Measurements from ENCODE around the gene RFX2. TPM values are rescaled to one million over a fixed set of nuclear protein-coding genes. Genes with fewer than 3 reads are reported as not detected.

RFX2 gene
- total and polyA plus RNA-seq, 4 donors: 6.5 to 26.1 (median 14.6) TPM

DNA sequence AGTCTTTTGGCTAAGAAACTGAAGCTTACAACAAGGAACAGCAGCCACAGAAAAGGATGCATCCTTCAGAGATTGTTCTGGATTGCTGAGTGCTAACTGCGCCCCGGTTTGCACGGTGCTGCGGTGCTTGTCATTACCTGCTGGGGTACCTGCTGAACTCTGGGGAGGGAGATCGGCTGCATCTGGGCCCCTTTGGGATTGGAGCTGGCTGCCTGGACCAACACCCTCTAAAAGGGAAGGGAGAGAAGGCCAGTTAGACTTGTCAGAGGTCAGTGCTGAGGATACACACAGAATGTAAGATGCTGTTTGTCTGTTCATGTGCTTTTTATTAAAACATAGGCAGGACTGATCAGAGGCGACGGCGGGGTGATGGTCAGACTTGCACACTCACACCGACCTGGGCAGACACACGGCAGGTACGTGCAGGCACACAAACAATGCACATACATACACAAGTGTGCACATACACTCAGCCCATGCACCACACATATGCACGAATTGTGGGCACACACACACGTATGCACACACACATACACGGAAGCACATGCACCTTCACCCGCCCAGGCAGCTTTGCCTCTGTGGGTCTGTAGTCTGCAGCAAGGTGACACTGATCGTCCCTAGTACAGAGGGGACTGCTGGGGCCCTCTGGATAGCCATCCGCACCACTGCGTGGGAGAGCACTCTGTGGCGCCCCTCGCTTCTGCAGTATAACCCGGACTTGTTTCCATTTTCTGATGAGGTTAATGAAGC, 66.1 kb downstream of the RFX2 start:
- ATAC-seq (ENCODE audit: low FRiP score) (no peak), DNase-seq (no peak)
- 91% methylated on average over 21 of the region's 21 CpGs for WGBS, 2 donors
- Histone ChIP-seq H3K4me1 (ENCODE audit: control insufficient read depth in 1 of 2, insufficient read depth in 2 of 2, low read length in 2 of 2) (no peaks in the 10 kb centered on the region), H3K27ac (ENCODE audit: low read depth in 1 of 2, low read length in 2 of 2) (no peak overlapping the region), H3K36me3 (ENCODE audit: control insufficient read depth in 1 of 2, insufficient read depth in 2 of 2, low read length in 1 of 2) (peaks cover 0 to 4% of the 10 kb centered on the region in 2 donors), H3K27me3 (ENCODE audit: control insufficient read depth in 1 of 2, insufficient read depth in 2 of 2, low read length in 1 of 2) (no peaks in the 10 kb centered on the region), H3K9me3 (ENCODE audit: control insufficient read depth, low read length) (no peaks in the 10 kb centered on the region), H3K4me3 (ENCODE audit: low read length in 2 of 2) (no peak overlapping the region)
- intact Hi-C loops (cut with DNase I): no loop called here

DNA sequence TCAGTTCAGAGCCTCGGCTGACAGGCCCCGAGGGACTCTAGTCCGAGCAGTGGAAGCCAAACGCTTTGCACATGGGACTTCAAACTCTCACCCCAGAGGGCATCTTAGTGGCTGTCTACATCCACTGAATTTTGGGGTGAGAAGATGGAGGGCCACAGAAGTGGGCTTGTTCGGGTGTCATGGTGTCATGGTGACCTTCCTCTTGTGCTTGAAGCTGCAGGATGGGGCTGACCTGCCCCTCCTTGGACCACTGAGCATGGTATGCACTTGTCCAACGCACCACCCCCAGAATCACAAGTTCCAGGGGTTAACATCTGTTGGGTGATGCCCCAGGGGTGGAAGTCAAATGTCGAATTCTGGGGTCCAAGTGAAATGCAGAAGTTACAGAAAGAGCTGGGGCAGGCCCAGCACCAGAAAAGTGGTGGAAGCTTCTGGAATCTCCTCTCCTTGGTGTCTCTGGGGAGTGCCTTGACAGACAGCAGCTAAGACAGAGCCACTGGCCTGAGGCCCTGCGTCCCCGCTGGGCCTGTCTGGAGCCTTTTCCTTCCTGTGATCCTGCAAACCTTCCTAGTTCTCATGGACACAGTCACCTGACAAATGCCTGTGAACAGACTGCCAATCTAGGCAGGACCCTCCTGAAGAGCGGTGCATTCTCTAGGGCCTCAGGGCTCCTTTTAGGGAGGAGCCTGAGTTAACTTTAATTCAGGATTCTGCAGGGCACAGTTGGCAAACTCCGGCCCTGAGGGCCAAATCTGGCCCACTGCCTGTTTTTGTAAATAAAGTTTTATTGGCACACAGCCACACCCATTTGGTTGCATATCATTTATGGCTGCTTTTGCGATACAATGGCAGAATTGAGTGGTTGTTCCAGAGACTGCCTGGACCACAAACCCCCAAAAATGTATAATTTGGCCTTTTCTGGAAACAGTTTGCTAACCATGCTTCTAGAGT, 67.2 kb downstream of the RFX2 start:
- 77 to 78% methylated on average over 12 of the region's 12 CpGs for WGBS, 2 donors
- Histone ChIP-seq H3K27ac (ENCODE audit: low read depth in 1 of 2, low read length in 2 of 2) (no peak overlapping the region), H3K9me3 (ENCODE audit: control insufficient read depth, low read length) (no peaks in the 10 kb centered on the region), H3K36me3 (ENCODE audit: control insufficient read depth in 1 of 2, insufficient read depth in 2 of 2, low read length in 1 of 2) (peaks cover 0 to 4% of the 10 kb centered on the region in 2 donors), H3K27me3 (ENCODE audit: control insufficient read depth in 1 of 2, insufficient read depth in 2 of 2, low read length in 1 of 2) (no peaks in the 10 kb centered on the region), H3K4me3 (ENCODE audit: low read length in 2 of 2) (no peak overlapping the region), H3K4me1 (ENCODE audit: control insufficient read depth in 1 of 2, insufficient read depth in 2 of 2, low read length in 2 of 2) (no peaks in the 10 kb centered on the region)
- DNase-seq: no peak
- intact Hi-C loops (cut with DNase I): no loop called here
- ATAC-seq (ENCODE audit: low FRiP score): no peak

DNA sequence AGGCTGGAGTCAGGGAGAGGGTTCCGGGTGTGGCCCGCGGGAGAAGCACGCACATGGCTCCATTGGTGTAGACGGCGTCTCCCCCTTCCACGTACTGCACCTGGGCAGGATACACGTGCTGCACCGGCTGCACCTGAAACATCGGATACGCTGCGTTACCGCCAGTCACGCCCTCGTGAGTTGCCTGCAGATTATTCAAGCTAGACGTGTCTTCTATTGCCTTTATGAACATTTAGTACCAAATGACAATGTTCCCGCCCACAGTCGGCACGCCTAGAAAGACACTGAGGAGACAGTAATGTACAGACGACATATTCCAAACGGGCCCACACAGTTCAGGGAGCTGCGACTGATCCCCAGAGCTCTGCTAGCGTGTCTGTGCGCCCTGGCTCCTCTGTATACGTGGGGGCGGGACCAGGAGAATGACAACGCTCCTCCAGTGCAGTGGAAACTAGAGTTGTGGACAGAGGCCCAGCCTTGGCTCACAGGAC, 68.3 kb downstream of the RFX2 start:
- intact Hi-C loops (cut with DNase I): no loop called here
- Histone ChIP-seq H3K4me3 (ENCODE audit: low read length in 2 of 2) (no peak overlapping the region), H3K4me1 (ENCODE audit: control insufficient read depth in 1 of 2, insufficient read depth in 2 of 2, low read length in 2 of 2) (no peaks in the 10 kb centered on the region), H3K9me3 (ENCODE audit: control insufficient read depth, low read length) (no peaks in the 10 kb centered on the region), H3K27ac (ENCODE audit: low read depth in 1 of 2, low read length in 2 of 2) (no peak overlapping the region), H3K27me3 (ENCODE audit: control insufficient read depth in 1 of 2, insufficient read depth in 2 of 2, low read length in 1 of 2) (no peaks in the 10 kb centered on the region), H3K36me3 (ENCODE audit: control insufficient read depth in 1 of 2, insufficient read depth in 2 of 2, low read length in 1 of 2) (peaks cover 0 to 4% of the 10 kb centered on the region in 2 donors)
- ATAC-seq (ENCODE audit: low FRiP score) (no peak), DNase-seq (peak in 1 of 2 donors; percentile 39)
- WGBS, 2 donors: 91 to 93% methylated on average over 27 of the region's 27 CpGs

DNA sequence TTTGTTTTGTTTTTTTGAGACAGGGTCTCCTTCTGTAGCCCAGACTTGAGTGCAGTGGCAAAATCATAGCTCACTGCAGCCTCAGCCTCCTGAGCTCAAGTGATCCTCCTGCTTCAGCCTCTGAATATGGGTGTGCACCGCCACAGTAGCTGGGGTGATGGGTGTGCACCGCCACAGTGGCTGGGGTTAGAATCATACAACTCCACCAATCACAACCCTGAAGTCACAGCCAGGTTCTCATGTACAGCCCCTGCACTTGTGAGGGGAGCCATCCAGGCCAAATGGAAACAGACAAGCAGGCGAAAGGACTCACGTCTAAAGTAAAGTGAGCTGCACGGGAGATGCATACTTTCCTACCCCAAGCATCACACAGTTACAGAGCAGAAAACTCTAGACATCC, 69.2 kb downstream of the RFX2 start:
- Histone ChIP-seq H3K27ac (ENCODE audit: low read depth in 1 of 2, low read length in 2 of 2) (no peak overlapping the region), H3K4me1 (ENCODE audit: control insufficient read depth in 1 of 2, insufficient read depth in 2 of 2, low read length in 2 of 2) (no peaks in the 10 kb centered on the region), H3K4me3 (ENCODE audit: low read length in 2 of 2) (no peak overlapping the region), H3K27me3 (ENCODE audit: control insufficient read depth in 1 of 2, insufficient read depth in 2 of 2, low read length in 1 of 2) (no peaks in the 10 kb centered on the region), H3K36me3 (ENCODE audit: control insufficient read depth in 1 of 2, insufficient read depth in 2 of 2, low read length in 1 of 2) (peaks cover 0 to 4% of the 10 kb centered on the region in 2 donors), H3K9me3 (ENCODE audit: control insufficient read depth, low read length) (no peaks in the 10 kb centered on the region)
- ATAC-seq (ENCODE audit: low FRiP score) (no peak), DNase-seq (no peak)
- intact Hi-C loops (cut with DNase I): no loop called here
- WGBS, 2 donors: 86 to 91% methylated on average over 5 of the region's 5 CpGs

DNA sequence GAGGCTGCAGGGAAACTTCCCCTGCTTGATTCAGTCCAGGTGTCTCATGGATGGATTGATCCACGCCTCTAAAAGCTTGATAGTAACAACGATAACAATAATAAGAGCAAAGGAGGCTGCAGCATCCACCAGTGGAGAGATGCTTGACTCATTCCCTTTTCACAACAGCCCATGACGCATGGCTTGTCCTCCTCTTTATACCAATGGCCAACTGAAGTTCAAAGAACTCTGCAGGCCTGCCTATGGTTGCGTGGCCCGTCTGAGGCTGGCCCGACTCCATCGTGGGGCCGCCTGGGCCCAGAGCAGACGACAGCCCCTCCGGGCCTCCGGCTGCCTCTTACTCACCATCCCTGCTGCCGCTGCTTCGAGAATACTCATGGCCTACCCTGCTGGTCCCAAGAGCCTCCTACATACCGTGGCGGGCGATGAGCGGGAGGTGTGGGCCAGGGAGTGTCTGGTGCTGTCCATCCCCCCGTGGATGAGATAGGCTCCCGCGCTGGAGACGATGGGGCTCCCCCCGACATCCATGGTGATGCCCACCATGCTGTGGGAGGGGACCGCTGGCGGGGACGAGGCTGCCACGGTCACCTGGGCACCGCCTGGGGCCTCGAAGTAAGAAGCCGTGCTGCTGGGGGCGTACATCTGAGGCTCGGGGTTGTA, 70.6 kb downstream of the RFX2 start:
- Histone ChIP-seq H3K9me3 (ENCODE audit: control insufficient read depth, low read length) (no peaks in the 10 kb centered on the region), H3K4me1 (ENCODE audit: control insufficient read depth in 1 of 2, insufficient read depth in 2 of 2, low read length in 2 of 2) (no peaks in the 10 kb centered on the region), H3K36me3 (ENCODE audit: control insufficient read depth in 1 of 2, insufficient read depth in 2 of 2, low read length in 1 of 2) (peaks cover 0 to 4% of the 10 kb centered on the region in 2 donors), H3K27ac (ENCODE audit: low read depth in 1 of 2, low read length in 2 of 2) (no peak overlapping the region), H3K27me3 (ENCODE audit: control insufficient read depth in 1 of 2, insufficient read depth in 2 of 2, low read length in 1 of 2) (no peaks in the 10 kb centered on the region), H3K4me3 (ENCODE audit: low read length in 2 of 2) (no peak overlapping the region)
- DNase-seq (peak in 1 of 2 donors; percentile 47), ATAC-seq (ENCODE audit: low FRiP score) (no peak)
- intact Hi-C loops (cut with DNase I): no loop called here
- WGBS, 2 donors: 94 to 96% methylated on average over 31 of the region's 31 CpGs

DNA sequence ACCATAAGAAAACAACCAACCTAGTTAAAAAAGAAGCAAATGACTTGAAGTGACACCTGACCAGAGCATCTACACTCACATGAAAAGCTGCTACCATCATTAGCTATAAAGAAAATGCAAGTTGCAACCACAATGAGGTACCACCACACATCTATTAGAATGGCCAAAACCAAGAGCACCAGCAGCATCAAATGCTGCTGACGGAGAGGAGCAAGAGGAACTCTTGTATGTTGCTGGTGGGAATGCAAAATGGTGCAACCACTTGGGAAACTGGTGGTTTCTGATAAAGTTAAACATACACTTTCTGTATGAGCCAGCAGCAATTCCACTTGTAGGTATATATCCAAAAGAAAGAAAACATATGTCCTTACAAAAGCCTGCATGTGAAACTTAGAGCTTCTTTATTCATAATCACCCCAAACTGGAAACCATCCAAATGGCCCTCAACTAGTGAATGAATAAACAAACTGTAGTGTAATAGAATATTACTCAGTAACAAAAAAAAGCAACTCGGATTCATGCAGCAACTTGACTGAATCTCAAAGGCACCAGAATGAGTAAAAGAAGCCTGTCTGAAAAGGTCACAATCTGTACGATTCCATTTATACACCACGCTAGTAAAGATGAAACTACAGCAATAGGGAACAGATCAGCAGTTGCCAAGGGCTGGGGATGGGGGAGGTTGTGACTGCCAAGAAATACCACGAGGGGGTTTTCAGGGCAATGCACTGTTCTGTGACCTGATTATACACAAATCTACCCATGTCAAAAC, 71.5 kb downstream of the RFX2 start:
- DNase-seq (no peak), ATAC-seq (ENCODE audit: low FRiP score) (no peak)
- Histone ChIP-seq H3K4me3 (ENCODE audit: low read length in 2 of 2) (no peak overlapping the region), H3K27ac (ENCODE audit: low read depth in 1 of 2, low read length in 2 of 2) (no peak overlapping the region), H3K27me3 (ENCODE audit: control insufficient read depth in 1 of 2, insufficient read depth in 2 of 2, low read length in 1 of 2) (no peaks in the 10 kb centered on the region), H3K9me3 (ENCODE audit: control insufficient read depth, low read length) (no peaks in the 10 kb centered on the region), H3K36me3 (ENCODE audit: control insufficient read depth in 1 of 2, insufficient read depth in 2 of 2, low read length in 1 of 2) (peaks cover 0 to 4% of the 10 kb centered on the region in 2 donors), H3K4me1 (ENCODE audit: control insufficient read depth in 1 of 2, insufficient read depth in 2 of 2, low read length in 2 of 2) (no peaks in the 10 kb centered on the region)
- WGBS, 2 donors: 84 to 85% methylated on average over 5 of the region's 5 CpGs
- intact Hi-C loops (cut with DNase I): no loop called here

DNA sequence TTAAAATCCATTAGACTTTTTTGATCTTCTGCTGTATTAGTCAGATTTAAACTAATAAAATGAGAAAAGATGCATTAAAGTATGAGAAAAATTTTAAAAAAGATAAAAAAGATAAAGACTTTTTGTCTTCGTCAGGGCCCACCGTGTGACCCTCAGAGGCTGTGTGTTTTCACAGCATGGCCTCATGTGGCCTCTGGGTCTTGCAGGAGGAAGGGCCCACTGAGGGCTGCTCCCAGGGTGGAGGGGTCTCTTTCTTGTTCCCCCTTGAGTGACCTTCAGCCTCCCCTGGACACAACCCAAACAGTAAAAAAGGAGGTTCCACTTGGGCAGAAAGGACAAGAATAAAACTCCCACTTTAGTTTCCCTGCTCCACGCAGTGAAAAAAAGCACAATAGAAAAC, 75.3 kb downstream of the RFX2 start:
- Histone ChIP-seq H3K4me3 (ENCODE audit: low read length in 2 of 2) (no peak overlapping the region), H3K36me3 (ENCODE audit: control insufficient read depth in 1 of 2, insufficient read depth in 2 of 2, low read length in 1 of 2) (peaks cover 0 to 4% of the 10 kb centered on the region in 2 donors), H3K27ac (ENCODE audit: low read depth in 1 of 2, low read length in 2 of 2) (no peak overlapping the region), H3K9me3 (ENCODE audit: control insufficient read depth, low read length) (no peaks in the 10 kb centered on the region), H3K27me3 (ENCODE audit: control insufficient read depth in 1 of 2, insufficient read depth in 2 of 2, low read length in 1 of 2) (no peaks in the 10 kb centered on the region), H3K4me1 (ENCODE audit: control insufficient read depth in 1 of 2, insufficient read depth in 2 of 2, low read length in 2 of 2) (no peaks in the 10 kb centered on the region)
- intact Hi-C loops (cut with DNase I): no loop called here
- WGBS, 2 donors: 82 to 84% methylated on average over 3 of the region's 3 CpGs
- DNase-seq (no peak), ATAC-seq (ENCODE audit: low FRiP score) (no peak)

DNA sequence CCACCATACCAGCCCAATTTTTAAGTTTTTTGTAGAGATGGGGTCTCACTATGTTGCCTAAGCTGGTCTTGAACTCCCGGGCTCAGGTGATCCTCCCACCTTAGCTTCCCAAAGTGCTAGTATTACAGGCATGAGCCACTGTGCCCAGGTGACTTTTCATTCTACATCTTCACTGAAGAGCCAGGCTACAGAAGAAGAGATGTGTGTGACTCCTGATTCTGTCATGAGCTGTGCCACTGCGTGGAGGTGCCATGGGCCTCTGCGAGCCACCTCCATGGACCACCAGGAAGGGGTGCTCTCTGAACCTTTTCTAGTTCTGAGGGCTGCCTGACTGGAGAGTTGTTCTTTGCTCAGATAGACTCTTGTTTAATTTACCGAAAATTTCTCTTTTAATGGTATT, 75.8 kb downstream of the RFX2 start:
- Histone ChIP-seq H3K4me3 (ENCODE audit: low read length in 2 of 2) (no peak overlapping the region), H3K4me1 (ENCODE audit: control insufficient read depth in 1 of 2, insufficient read depth in 2 of 2, low read length in 2 of 2) (no peaks in the 10 kb centered on the region), H3K36me3 (ENCODE audit: control insufficient read depth in 1 of 2, insufficient read depth in 2 of 2, low read length in 1 of 2) (peaks cover 0 to under 1% of the 10 kb centered on the region in 2 donors), H3K27ac (ENCODE audit: low read depth in 1 of 2, low read length in 2 of 2) (no peak overlapping the region), H3K27me3 (ENCODE audit: control insufficient read depth in 1 of 2, insufficient read depth in 2 of 2, low read length in 1 of 2) (no peaks in the 10 kb centered on the region), H3K9me3 (ENCODE audit: control insufficient read depth, low read length) (no peaks in the 10 kb centered on the region)
- intact Hi-C loops (cut with DNase I): no loop called here
- ATAC-seq (ENCODE audit: low FRiP score) (no peak), DNase-seq (no peak)
- WGBS, 2 donors: 92 to 95% methylated on average over 4 of the region's 4 CpGs

Data from aorta (tissue), 5 donors.